Middle frontal gyrus (tissue), 1 donor: ENCODE measurements around the gene CCL18.
"Not testable (repeated sequence)": the region's sequence is repeated elsewhere in the genome, so short reads cannot be mapped to it uniquely, and the experiment has no call there.

Experiments
- DNase-seq: peaks from one replicate; pipeline ENCODE4 v3.0.0-alpha.2; 2015; ENCODE audit warnings: low spot score; ENCODE audit errors: extremely low spot score

Gene CCL18

GRCh38 chr17:36071751-36072150 is 7.7 kb downstream of the CCL18 start:
- no peak for DNase-seq

- no peak for DNase-seq
Measured at GRCh38 chr17:36072431-36073121, 8.5 kb downstream of the CCL18 start.

GRCh38 chr17:36074365-36074764 is 10.3 kb downstream of the CCL18 start:
- DNase-seq: no peak

GRCh38 chr17:36081681-36082471 is 17.8 kb downstream of the CCL18 start:
- not testable (repeated sequence) for DNase-seq

GRCh38 chr17:36082482-36083120 is 18.5 kb downstream of the CCL18 start:
- not testable (repeated sequence) for DNase-seq

GRCh38 chr17:36083691-36084090 is 19.6 kb downstream of the CCL18 start:
- not testable (repeated sequence) for DNase-seq

GRCh38 chr17:36085765-36086164 is 21.7 kb downstream of the CCL18 start:
- DNase-seq: no peak

- no peak for DNase-seq
Measured at GRCh38 chr17:36086791-36087190, 22.7 kb downstream of the CCL18 start.

- not testable (repeated sequence) for DNase-seq
Measured at GRCh38 chr17:36087471-36087870, 23.4 kb downstream of the CCL18 start.

- DNase-seq: not testable (repeated sequence)
Measured at GRCh38 chr17:36087897-36088572, 24.0 kb downstream of the CCL18 start.

- no peak for DNase-seq
Measured at GRCh38 chr17:36088670-36089338, 24.7 kb downstream of the CCL18 start.

- DNase-seq: no peak
Measured at GRCh38 chr17:36089339-36089865, 25.3 kb downstream of the CCL18 start.

GRCh38 chr17:36089888-36090836 is 26.1 kb downstream of the CCL18 start, which contains the start of gene CCL3:
Gene CCL3 (minus strand): TSS chr17:36090143. CDS start chr17:36090058, 85 bp downstream.
- DNase-seq: no peak

GRCh38 chr17:36092230-36092629 is 28.2 kb downstream of the CCL18 start:
- no peak for DNase-seq

- DNase-seq: not testable (repeated sequence)
Measured at GRCh38 chr17:36092715-36093114, 28.6 kb downstream of the CCL18 start.

- no peak for DNase-seq
Measured at GRCh38 chr17:36094232-36094631, 30.2 kb downstream of the CCL18 start.

GRCh38 chr17:36094746-36095145 is 30.7 kb downstream of the CCL18 start:
- DNase-seq: no peak

GRCh38 chr17:36095992-36096391 is 31.9 kb downstream of the CCL18 start:
- DNase-seq: no peak

GRCh38 chr17:36099004-36099403 is 34.9 kb downstream of the CCL18 start:
- DNase-seq: not testable (repeated sequence)
